GM18507 (cell line): ENCODE data around the gene SLFNL1.

Source experiments
- DNase-seq: peaks from one replicate; pipeline ENCODE4 v3.0.0; 2011; ENCODE audit warnings: low read depth; ENCODE audit not compliant: insufficient read length; ENCODE audit errors: extremely low spot score
- FAIRE-seq: peaks from 2 replicates; lab custom pipeline; 2011; peaks lifted over from hg19 to GRCh38; lab: Jason Lieb, UNC

SLFNL1 gene

DNA sequence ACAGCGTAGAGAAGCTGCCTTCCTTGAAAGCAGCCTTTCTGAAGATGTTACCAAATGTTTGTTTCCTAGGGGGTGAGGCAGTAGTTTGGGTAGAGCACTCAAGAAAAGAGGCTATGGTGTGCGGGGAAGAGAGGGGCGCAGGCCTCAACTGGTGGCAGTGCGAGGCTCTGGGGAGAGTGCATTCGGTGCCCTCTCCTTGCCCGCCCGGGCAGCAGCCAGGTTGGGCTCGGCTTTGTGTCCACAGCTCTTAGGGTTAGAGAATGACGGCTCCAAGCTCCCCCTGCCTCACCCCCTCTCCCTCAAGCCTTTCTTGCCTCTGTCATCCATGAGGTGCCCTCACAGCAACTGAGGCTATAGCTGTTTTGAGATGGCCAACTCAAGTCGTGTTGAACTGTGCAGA, 899 bp upstream of the SLFNL1 start:
- FAIRE-seq (no peak), DNase-seq (no peak)

DNA sequence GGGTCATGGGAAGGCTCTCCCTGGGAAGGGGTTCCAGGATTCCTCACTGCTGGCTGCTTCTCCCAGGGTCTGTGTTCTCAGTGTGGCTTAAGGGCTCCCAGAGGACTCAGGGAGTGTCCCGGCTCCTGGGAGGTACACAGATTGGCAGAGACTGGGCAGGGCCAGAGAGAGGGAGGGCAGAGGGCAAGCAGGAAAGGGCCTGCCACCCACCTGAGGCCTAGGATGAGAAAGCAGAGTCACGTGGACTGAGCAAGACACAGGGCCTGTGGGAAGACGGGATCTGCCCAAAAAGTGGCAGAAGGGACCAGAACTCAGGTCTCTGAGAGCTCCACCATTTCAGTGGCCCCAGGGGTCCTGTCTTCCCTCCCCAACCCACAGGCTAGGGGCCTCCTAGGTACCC, 871 bp downstream of the SLFNL1 start:
- no peak for FAIRE-seq
- DNase-seq: no peak

DNA sequence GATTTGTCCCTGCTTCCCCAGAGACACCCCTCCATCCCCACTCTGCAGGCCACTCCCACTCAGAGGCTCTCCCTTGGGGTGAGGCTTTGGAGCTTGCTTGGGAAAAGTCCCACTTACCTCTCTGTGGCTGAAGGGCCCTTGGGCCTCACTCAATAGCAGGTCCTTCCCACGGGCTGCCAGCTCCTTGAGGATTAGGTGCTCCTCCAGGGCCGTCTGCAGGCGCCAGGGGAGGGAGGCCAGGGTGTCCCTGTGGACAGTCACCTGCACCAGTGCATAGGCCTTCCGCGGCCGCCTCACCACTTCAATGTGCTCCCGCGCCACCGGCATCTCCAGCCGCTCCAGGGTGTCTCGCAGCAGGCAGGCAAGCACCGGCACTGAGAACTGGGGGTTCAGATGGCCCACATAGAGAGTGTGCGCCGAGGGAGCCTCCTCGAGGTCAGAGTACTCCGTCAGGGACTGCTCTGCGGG, 1.4 kb downstream of the SLFNL1 start:
- FAIRE-seq: no peak

DNA sequence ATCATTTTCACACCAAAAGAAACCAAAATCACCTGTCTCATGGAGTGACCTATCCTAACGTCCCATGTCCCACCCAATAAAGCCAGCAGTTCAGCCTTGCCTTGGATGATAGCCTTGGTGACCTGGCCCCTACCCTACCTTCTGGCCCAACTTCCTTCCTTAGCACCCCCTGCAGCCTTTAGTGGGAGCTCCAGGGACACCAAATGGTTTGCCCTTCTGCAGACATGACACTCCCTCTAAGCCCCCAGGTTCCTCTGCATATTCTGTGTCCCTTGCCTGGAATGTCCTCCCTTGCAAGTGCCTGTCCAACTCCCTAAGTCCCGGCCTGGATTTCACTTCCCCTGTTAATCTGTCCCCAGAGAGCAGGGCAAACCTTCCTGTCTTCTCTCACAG, 2.2 kb downstream of the SLFNL1 start:
- no peak for DNase-seq

More for the DNA sequence above, 1.4 kb downstream of the SLFNL1 start:
- DNase-seq: no peak

DNA sequence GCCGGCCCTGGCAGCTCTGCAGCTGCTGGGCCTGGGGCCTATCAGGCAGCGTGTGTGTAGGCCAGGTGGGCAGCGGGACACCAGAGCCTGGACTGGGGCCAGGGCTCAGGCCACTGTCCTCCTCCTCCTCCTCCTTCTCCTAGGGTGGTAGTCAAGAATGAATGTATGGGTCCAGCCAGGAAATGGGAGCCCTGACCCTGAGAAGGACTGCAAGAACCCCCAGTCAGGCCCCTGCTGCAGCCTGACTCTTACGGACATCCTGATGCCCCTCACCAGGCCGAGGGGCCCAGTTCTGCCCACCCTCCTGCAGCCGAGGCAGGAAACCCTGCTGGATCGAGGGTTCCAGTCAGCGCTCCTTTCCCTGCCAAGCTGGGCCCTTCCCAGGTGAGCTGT, 3.5 kb downstream of the SLFNL1 start:
- no peak for FAIRE-seq
- DNase-seq: no peak

More for the DNA sequence above, 2.2 kb downstream of the SLFNL1 start:
- FAIRE-seq: no peak

DNA sequence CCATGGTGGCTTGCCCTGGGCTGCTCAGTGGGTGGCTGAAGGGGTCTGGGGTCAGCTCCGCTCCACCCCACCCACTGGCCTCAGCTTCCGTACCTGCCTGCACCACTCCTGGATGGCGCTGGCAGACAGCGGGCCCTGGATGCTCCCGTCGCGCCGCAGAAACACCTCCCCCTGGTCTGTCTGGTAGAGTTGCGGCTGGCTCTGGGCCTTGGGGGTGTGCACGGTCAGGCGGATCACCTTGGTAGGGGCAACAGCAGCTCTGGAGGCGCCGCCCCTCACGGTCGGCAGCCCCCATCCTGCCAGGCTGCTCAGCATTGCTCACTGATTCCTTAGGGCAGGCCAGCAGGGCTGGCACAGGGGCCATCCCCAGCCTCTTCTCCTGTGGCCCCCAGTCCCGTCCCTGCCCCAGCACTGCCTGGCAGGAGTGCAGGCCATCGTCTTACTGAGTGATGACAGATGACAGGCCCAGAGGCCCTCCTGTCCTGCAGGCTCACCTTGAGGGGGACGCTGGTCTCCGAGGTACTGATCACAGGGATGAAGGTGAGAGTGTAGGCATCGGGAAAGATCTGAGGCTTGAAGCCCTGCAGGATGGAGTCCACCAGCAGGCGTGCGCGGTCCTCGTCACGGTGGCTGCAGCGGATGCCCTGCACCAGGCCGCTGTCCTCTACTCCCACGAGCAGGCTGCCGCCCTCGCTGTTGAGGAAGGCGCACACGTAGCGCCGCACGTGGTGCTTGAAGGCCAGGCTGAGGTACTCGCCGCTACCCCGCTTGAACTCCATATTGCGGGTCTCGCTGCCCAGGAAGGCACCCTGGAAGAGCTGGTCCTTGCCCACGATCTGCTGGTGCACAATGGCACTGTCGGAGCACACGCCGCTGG, 4.1 kb downstream of the SLFNL1 start:
- FAIRE-seq: no peak

DNA sequence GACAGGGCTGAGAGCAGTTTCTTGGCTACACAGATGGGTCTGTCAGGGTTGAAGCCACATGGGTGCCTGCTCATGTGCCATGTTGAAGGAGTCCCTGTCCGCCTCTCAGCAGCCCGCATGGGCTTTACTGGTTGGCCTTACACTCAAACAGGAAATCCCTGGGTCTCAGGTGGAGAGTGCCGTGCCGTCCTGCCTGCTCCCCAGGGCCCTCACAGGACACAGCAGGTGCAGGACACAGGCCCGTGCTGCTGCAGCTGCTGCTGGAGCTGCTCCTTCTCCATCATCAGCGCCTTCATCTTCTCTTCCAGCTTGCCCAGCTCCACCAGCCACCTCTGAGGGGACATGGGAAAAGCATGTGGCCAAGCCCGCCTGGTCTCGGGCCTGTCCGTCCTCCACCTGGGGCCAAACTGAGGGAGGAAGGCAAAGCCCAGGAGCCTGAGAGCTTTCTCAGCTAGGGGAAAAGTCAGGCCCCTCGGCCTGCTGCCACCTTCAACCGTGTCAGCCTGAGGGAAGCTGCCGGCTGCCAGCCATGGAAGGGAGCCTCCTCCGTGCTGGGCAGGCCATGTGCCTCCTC, 5.5 kb downstream of the SLFNL1 start:
- DNase-seq (no peak), FAIRE-seq (no peak)

More for the DNA sequence above, 4.1 kb downstream of the SLFNL1 start:
- no peak for DNase-seq

DNA sequence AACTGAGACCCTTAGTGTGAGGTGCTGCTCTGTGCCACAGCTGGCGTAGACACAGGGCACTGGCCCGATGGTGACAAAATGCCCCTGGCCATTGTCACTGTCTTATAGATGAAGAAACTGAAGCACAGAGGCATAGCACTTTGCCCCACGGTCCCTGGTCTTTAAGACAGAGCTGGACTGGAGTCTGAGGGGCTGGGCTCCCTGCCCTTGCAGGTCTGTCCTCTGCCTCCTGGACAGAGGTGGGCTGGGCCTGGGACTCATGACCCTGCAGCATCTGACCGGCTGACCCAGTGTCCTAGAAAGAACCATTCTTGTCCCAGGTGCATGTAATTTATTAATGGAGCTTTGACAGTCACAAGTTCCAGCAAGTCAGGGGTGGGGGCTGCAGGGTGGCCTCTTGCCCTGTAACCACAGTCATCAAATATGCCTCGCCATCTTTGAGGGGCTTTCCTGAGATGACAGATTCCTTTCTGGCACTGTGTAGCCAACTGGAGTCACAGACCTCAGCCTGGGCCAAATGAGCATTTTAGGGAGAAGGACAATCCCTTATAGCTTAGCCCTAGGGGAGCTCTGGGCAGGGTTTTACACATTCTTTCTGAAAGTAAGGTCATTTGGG, 6.1 kb downstream of the SLFNL1 start:
- FAIRE-seq (no peak), DNase-seq (no peak)

DNA sequence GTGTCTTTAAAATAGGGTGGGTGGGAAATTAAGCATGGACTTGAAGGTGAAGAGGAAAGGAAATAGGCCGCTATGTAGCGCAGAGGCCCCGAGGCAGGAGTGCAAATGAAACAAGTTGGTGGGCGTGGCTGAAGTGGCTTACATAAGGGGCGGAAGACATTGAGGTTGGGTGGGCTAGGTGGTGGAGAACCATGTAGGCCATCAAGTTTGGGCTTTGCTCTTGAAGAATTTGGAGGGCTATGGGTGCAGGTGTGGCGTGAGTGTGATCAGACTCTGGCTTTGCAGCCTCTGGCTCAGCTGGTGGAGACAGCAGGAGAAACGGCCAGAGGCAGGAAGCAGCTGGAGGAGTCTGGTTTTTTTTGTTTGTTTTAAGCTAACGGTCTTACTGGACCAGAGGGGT, 6.7 kb downstream of the SLFNL1 start:
- no peak for FAIRE-seq
- DNase-seq: no peak

DNA sequence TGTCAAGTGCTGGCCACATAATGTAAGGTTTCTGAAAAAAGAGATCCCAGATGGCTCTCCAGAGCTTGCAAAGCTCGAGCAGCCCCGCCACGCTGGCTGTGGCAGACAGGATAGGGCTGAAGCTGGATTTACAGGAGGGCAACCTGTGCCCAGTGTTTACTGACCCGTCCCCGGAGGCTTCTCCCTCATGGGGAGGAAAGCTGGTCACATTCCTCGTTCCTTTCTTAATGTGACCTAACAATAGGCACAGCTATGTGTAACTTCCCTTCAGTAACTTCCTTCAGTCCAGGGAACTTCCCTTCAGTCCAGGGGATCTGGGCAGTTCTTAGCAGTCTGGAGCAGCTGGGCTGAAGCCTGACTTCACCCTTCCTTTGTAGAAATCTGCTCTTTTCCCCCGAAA, 7.7 kb downstream of the SLFNL1 start:
- FAIRE-seq (no peak), DNase-seq (no peak)

DNA sequence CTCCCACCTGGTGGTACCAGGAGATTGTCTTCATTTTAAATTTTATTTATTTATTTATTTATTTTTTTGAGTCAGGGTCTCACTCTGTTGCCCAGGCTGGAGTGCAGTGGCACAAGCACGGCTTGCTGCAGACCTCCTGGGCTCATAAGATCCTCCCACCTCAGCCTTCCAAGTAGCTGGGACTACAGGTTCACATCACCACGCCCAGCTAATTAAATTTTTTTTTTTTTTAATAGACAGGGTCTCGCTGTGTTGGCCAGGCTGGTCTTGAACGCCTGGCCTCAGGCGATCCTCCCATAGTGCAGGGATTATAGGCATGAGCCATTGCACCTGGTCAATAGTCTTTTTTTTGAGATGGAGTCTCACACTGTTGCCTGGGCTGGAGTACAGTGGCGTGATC, 8.5 kb downstream of the SLFNL1 start:
- no peak for DNase-seq
- no peak for FAIRE-seq

DNA sequence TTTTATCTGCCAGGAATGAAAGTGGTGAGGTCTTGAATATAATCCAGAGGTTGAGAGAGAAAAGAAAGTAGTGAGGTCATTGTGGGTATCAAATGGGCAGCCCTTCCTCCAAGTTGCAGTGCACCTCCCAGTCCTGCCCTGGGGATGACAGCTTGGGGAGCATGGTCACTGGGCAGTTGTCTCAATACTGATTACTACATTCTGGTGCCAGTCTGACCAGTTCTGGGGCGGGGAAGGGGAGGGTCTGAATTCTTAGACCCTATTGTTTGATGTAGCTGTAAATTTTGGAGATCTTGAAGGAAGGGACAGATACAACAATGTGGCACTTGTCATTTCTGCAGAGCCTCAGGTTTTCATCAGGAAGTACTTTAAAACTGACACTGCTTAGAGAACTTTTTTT, 11.2 kb downstream of the SLFNL1 start:
- no peak for DNase-seq
- FAIRE-seq: no peak

DNA sequence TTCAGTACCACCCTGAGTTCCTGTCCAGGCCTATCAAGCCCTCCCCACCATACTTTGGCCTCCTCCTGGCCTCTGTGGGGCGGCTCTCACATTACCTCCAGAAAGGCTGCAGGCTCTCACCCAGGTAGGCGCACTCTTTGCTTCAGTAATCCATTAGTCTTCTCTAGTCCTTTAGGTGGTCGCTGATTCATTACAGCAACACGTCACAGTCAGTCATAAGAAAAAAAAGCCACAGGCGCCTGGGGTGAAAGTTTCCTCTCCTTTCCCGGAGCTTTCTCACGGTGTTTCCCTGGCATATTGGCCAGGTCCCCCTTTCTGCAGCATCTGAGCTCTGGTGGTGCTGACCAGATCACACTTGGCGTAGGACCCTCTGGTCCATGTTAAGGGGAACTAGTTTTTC, 12.1 kb downstream of the SLFNL1 start:
- FAIRE-seq (no peak), DNase-seq (no peak)

DNA sequence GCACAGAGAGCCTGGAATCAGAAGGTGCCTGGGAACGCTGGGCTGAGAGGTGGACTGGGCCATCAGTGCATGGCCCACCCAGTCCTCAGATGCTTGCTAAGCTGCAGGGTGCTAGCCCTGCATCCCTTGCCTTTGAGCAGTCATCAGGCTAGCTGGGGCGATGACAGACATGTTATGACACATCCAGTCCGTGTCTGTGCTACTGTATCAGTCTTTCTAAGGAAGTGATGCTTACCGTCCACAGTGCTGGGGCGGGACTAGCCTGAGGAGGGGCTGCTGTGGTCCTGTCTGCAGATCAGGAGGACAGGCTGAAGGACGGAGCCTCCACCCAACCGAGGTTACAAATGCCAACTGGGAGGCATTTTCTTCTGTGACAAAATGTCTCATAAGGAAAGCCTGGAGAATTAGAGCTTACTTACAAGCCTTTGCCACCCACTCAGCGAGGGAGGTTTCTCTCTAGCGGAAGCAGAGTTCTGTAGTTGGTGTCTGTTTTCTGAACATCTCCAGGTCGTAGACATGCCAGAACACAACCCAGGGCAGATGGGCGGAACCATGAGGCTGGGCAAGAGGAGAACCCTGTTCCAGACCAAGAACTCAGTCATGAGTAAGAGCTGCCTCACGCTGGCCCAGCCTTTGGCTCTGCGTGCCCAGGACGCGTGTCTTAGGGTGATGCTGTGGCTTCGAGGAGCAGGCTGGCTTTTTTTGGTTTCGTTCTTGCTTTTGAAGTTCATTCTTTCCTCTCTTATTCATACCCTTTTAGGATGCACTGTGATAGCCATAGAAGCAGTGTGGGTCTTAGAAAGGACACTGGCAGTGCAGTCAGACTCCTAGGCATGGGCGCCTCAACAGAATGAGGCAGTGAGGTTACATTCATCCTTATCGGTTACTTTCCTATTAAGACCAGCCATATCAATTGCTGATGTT, 14.3 kb downstream of the SLFNL1 start:
- FAIRE-seq (no peak), DNase-seq (no peak)

DNA sequence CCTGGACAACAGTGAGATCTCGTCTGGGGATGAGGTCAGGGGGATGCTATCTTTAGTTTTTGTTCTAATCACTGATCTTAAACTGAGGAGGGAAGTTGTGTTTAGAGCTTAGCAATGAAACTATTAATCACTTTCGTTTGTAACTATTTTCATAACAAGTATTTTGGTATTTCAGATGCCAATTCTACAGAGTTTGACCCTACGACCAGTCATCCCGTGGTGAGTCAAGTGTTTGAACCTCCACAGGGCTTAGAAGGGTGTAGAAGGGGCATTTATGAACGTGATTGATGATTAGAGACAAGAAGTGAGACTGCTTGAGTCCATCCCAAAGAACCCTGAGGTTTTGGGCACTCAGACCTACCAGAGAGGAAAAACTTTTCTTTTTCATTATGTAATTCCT, 15.6 kb downstream of the SLFNL1 start:
- DNase-seq (no peak), FAIRE-seq (no peak)

DNA sequence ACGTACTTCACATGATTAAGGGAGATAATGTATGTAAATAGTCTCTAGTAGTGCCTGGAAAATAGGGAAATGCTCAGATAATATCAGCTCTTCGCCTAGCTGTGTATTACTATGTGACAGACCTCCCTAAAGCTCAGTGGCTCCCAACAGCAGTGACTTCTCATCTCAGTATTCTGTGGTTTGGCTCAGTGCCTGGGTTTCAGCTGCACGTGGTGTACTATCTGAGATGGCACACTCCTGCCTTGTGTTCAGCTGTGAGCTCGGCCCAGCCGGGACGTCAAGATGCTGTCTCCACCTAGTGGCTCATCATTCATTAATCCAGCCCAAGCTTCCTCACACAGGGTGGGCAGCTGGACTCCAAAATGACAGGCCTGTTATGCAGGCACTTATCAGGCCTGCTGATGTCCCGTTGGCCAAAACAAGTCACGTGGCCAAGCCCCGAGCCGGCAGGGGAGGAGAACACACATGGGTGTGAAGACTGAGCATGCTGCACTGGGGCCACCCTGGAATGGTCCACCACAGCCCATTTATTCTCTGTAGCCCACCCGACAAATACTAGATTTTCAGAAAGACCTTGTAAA, 17.8 kb downstream of the SLFNL1 start:
- peak; percentile 99 for FAIRE-seq
- peak; percentile 81 for DNase-seq

DNA sequence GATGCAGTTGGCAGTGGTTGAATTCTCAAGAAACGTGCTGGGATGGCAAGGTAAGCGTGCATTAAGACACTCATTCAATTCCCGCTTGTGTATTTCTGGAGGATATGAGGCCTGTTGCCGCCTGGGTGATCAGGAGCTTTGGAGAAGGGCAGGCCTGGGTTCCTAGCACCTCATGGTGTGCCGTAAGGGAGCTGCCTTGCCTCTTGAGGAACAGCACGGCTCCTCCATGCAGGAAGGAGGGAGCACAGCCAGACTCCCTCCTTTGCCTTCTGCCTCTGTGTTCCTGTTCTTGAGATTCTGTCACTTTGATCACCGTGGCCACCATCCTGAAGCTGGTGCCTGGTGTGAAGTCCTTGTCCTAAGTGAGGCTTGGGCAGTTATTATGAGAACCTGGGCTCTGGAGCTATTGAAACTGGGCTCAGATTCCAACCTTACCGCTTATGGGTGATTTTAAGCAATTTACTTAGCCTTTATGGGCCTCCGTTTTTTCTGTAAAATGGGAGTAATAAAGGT, 18.3 kb downstream of the SLFNL1 start:
- FAIRE-seq: no peak
- DNase-seq: no peak

DNA sequence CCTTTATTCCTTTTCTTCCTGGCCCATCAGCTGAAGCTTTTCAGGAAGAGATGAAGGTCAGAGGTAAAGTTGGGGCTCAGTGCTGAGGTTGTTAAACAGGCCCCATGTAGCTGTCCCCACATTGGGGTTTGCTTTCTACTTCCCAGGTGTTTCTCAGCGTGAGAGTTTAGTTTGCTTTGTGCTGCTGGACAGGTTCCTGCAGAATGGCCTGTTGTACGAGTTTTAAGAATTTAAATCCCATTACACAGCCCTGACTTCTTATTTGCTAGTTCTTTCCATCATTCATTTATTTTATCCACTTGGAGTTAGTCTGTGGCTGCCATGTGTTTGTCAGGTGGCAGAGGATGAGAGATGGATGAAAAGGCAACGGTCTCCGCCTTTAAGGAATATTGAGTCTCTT, 22.9 kb downstream of the SLFNL1 start:
- DNase-seq (no peak), FAIRE-seq (no peak)

DNA sequence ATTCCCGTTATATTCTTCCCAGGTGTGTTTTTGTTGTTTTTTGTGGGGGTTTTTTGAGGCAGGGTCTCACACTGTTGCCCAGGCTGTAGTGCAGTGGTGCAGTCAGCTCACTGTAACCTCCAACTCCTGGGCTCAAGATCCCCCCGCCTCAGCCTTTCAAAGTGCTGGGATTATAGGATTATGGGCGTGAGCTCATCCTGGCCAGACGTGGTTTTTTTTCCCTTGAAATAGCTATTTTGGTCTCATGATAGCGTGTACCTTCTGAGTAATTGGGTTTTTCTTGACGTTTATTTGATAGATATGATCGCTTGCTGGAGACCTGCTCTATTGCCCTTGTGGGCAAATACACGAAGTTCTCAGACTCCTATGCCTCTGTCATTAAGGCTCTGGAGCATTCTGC, 24.4 kb downstream of the SLFNL1 start:
- FAIRE-seq (no peak), DNase-seq (no peak)
